ENCODE results near the gene HNRNPA3.

DNA sequence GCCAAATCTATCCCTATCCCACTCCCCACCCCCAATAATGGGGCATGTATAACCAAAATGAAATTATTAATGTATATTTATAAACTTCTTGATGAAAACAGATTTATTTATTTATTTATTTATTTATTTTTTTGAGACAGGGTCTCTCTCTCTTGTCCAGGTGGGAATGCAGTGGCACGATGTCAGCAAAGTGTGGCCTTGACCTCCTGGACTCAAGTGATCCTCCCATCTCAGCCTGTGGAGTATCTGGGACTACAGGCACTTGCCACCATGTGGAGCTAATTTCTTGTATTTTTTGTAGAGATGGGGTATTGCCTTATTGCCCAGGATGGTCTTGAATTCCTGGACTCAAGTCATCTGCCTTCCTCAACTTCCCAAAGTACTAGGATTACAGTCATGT is 28.0 kb upstream of the HNRNPA3 start:
- TF ChIP-seq EZH2 (IDR thresholded peaks at IDR 0.05): no peak
- TF ChIP-seq, protein P1, sequence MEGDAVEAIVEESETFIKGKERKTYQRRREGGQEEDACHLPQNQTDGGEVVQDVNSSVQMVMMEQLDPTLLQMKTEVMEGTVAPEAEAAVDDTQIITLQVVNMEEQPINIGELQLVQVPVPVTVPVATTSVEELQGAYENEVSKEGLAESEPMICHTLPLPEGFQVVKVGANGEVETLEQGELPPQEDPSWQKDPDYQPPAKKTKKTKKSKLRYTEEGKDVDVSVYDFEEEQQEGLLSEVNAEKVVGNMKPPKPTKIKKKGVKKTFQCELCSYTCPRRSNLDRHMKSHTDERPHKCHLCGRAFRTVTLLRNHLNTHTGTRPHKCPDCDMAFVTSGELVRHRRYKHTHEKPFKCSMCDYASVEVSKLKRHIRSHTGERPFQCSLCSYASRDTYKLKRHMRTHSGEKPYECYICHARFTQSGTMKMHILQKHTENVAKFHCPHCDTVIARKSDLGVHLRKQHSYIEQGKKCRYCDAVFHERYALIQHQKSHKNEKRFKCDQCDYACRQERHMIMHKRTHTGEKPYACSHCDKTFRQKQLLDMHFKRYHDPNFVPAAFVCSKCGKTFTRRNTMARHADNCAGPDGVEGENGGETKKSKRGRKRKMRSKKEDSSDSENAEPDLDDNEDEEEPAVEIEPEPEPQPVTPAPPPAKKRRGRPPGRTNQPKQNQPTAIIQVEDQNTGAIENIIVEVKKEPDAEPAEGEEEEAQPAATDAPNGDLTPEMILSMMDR (IDR thresholded peaks at IDR 0.05): no peak
